Thyroid gland (tissue), 4 donors: Measurements from ENCODE around the gene MTREX. TPM values are rescaled to one million over a fixed set of nuclear protein-coding genes. Genes with fewer than 3 reads are reported as not detected.

ENCODE experiments used
- DNase-seq, 2 donors: peaks; one replicate each; pipeline ENCODE4 v3.0.0-alpha.2; 2019
- H3K27ac ChIP-seq, 3 donors: fragments of 200-600 bp; sonication (generic); 1 replicate in 2 of 3; 2 replicates in 1 of 3; pipeline ENCODE4 v1.5.1; 2016 to 2019; ENCODE audit warnings: mild to moderate bottlenecking in 1 of 3, moderate library complexity in 1 of 3
- H3K27me3 ChIP-seq: fragments of 200-600 bp; sonication (generic); one replicate; pipeline ENCODE4 v1.5.1; 2019
- H3K36me3 ChIP-seq, 2 donors: fragments of 200-600 bp; sonication (generic); one replicate each; pipeline ENCODE4 v1.5.1; 2016 to 2019
- H3K4me1 ChIP-seq, 2 donors: fragments of 200-600 bp; sonication (generic); one replicate each; pipeline ENCODE4 v1.5.1; 2017 to 2019
- H3K4me3 ChIP-seq, 3 donors: fragments of 200-600 bp; sonication (generic); replicated peaks in 1 of 3; 1 replicate in 2 of 3; 2 replicates in 1 of 3; pipeline ENCODE4 v1.5.1; 2016; ENCODE audit warnings: mild to moderate bottlenecking in 1 of 3
- H3K9me3 ChIP-seq: fragments of 200-600 bp; sonication (generic); one replicate; pipeline ENCODE4 v1.5.1; 2017
- POLR2A ChIP-seq, 2 donors: fragments of 450-650 bp; IDR thresholded peaks; one replicate each; pipeline ENCODE4 v1.6.1; 2017; ENCODE audit warnings: antibody characterized with exemption in 2 of 2, mild to moderate bottlenecking in 2 of 2, moderate library complexity in 1 of 2
- WGBS, 2 donors: methylation state at CpG; one replicate each; pipeline ENCODE4 v1.1.5; 2017; 5-methylcytosine and 5-hydroxymethylcytosine counted together
- intact Hi-C: fragments of 100-400 bp; cut with DNase I; formaldehyde crosslinking; loops from one replicate; pipeline ENCODE4 v1.15.1; 2023
- total RNA-seq, 4 donors: library from RNA; depleted of rRNA; stranded (reverse); fragments of >200 nt; gene quantifications; one replicate each; pipeline ENCODE4 v1.2.3, GENCODE V29; 2016
- TF ChIP-seq, protein P1 (sequence below), 6 experiments: fragments of 200-600 bp in 3 of 6; fragments of 450-650 bp in 3 of 6; sonication (generic) in 3 of 6; IDR thresholded peaks; one replicate each; pipeline ENCODE4 v1.5.1; 2016 to 2019; ENCODE audit warnings: antibody characterized with exemption in 6 of 6, mild to moderate bottlenecking in 2 of 6, inconsistent platforms in 1 of 6, moderate library complexity in 1 of 6

The MTREX gene
- total RNA-seq, 4 donors from 2014 or later = 86.3 to 94.4 (median 92.6) TPM

GRCh38 chr5:55391707-55392106 lies 83.9 kb downstream of the MTREX start:
- intact Hi-C loops = no loop called here
- H3K27ac ChIP-seq = no peak overlapping the region
- H3K4me1 ChIP-seq = peaks cover 0 to 7% of the 10 kb centered on the region in 2 donors
- TF ChIP-seq POLR2A (IDR thresholded peaks at IDR 0.05) = no peak
- TF ChIP-seq, protein P1, sequence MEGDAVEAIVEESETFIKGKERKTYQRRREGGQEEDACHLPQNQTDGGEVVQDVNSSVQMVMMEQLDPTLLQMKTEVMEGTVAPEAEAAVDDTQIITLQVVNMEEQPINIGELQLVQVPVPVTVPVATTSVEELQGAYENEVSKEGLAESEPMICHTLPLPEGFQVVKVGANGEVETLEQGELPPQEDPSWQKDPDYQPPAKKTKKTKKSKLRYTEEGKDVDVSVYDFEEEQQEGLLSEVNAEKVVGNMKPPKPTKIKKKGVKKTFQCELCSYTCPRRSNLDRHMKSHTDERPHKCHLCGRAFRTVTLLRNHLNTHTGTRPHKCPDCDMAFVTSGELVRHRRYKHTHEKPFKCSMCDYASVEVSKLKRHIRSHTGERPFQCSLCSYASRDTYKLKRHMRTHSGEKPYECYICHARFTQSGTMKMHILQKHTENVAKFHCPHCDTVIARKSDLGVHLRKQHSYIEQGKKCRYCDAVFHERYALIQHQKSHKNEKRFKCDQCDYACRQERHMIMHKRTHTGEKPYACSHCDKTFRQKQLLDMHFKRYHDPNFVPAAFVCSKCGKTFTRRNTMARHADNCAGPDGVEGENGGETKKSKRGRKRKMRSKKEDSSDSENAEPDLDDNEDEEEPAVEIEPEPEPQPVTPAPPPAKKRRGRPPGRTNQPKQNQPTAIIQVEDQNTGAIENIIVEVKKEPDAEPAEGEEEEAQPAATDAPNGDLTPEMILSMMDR (IDR thresholded peaks at IDR 0.05) = no peak
- 96 to 100% methylated on average over 2 of the region's 2 CpGs for WGBS, 2 donors
- no peaks in the 10 kb centered on the region for H3K9me3 ChIP-seq
- no peak overlapping the region for H3K4me3 ChIP-seq
- no peak for DNase-seq
- H3K27me3 ChIP-seq = no peaks in the 10 kb centered on the region
- H3K36me3 ChIP-seq = peaks cover 0 to 5% of the 10 kb centered on the region in 2 donors

DNA sequence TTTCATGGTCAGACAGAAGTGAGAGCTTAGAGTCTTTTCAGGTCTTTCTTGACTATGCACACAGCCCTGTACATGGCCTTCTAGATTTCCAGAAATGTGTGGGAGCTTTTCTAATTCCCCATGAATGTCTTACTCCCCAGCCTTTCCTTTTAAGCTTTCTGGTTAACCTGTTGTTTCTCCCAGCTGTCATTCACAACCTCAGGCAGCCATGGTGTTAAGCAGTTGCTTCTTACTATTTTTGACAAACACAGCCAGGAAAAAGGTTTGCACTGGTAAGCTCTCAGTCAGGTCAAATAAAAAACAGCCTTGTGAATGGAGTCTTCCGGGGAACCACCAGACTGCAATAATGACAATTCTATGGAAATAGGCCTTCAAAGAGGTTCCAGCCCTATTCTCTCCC lies 84.9 kb downstream of the MTREX start:
- peaks cover 0 to 5% of the 10 kb centered on the region in 2 donors for H3K4me1 ChIP-seq
- no peaks in the 10 kb centered on the region for H3K27me3 ChIP-seq
- no peak for DNase-seq
- TF ChIP-seq POLR2A (IDR thresholded peaks at IDR 0.05) = no peak
- TF ChIP-seq, protein P1 (IDR thresholded peaks at IDR 0.05) = no peak
- intact Hi-C loops = no loop called here
- no peak overlapping the region for H3K27ac ChIP-seq
- peaks cover 0 to 5% of the 10 kb centered on the region in 2 donors for H3K36me3 ChIP-seq
- H3K4me3 ChIP-seq = no peak overlapping the region
- 100% methylated on average over 1 of the region's 1 CpG for WGBS, 2 donors
- no peaks in the 10 kb centered on the region for H3K9me3 ChIP-seq

DNA sequence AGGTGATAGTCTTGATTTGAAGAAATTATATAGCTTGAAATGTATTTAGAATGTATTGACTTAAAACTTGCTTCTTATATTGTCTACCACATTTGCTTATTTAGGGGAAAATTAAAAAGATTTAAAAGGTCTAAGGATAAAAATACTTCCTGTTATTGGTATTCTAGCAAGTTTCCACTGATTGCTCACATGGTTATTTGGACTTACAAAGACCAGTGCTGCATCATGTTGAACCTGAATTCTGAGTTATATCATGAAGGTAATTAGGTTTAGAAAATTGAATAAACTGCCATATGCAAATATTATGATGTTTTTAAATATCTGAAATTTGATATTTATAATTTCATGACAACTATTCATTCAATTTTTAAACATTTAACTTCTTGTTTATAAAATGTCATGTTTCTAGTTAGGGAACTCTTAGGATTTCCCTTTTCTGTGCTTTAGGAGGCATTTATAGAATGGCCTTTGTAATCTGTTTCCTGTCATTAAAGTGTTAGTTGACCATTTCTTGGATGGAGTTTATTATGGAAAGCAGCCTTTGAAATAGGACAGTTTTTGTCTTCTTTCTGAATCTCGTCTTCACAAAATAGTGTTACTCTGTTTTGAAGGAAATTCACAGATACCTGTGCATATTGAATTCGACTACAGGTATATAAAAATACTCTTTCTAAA lies 85.8 kb downstream of the MTREX start:
- Histone ChIP-seq H3K27ac (no peak overlapping the region), H3K36me3 (peaks cover 0 to 5% of the 10 kb centered on the region in 2 donors), H3K27me3 (no peaks in the 10 kb centered on the region), H3K4me3 (no peak overlapping the region), H3K4me1 (no peaks in the 10 kb centered on the region), H3K9me3 (no peaks in the 10 kb centered on the region)
- no peak for DNase-seq
- intact Hi-C loops = no loop called here
- no peak for TF ChIP-seq POLR2A (IDR thresholded peaks at IDR 0.05)
- TF ChIP-seq, protein P1 (IDR thresholded peaks at IDR 0.05) = no peak
- 37 to 43% methylated on average over 2 of the region's 2 CpGs for WGBS, 2 donors

DNA sequence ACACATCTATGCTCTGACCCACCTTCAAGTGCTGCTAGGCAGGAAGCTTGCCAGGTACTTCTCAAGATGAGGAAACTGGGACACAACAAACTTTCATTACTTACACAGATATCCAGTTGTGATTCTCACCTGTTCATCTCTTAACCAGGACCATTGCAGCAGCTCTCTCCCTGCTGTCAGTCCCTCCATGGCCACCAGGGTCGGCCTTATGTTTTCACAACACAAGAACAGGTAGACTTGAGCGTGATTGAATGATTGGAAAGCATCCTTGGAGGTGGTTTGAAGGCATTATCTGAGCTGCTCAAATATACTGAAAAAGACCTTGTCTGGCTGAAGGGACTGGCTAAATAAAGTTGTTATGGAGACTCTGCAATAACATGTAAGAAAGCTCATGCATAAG lies 94.4 kb downstream of the MTREX start:
- no peak for TF ChIP-seq POLR2A (IDR thresholded peaks at IDR 0.05)
- TF ChIP-seq, protein P1 (IDR thresholded peaks at IDR 0.05) = no peak
- peaks cover 6 to 28% of the 10 kb centered on the region in 2 donors for H3K36me3 ChIP-seq
- no peak overlapping the region for H3K4me3 ChIP-seq
- H3K27me3 ChIP-seq = no peaks in the 10 kb centered on the region
- H3K27ac ChIP-seq = no peak overlapping the region
- H3K4me1 ChIP-seq = no peaks in the 10 kb centered on the region
- 43 to 45% methylated on average over 2 of the region's 2 CpGs for WGBS, 2 donors
- no peaks in the 10 kb centered on the region for H3K9me3 ChIP-seq
- intact Hi-C loops = loop anchor here (5.0 kb wide), 1 partner anchor 290 kb away; no protein-coding TSS in a partner anchor
- no peak for DNase-seq

DNA sequence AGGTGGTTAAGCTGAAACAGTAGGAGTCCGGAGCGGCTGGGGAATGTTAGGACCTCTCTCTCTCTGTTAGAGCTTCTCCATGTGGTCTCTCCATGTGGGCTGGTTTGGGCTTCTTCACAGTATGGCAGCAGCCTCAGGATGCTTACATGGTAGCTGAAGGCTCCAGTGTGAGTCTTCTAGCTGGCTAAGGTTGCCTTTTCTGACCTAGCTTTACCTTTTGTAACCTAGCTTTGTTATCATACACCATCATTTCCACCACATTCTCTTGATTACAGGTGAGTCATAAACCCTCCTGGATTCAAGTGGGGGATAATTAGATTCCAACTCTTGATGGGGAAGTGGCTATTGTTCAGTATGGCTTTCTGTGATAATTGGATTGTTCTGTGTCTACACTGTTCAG lies 98.5 kb downstream of the MTREX start:
- no peak for DNase-seq
- Histone ChIP-seq H3K27ac (no peak overlapping the region), H3K4me3 (no peak overlapping the region), H3K36me3 (peaks cover 0 to 27% of the 10 kb centered on the region in 2 donors), H3K9me3 (no peaks in the 10 kb centered on the region), H3K27me3 (no peaks in the 10 kb centered on the region), H3K4me1 (no peaks in the 10 kb centered on the region)
- 90 to 96% methylated on average over 2 of the region's 2 CpGs for WGBS, 2 donors
- intact Hi-C loops = no loop called here
- TF ChIP-seq, protein P1 (IDR thresholded peaks at IDR 0.05) = no peak
- no peak for TF ChIP-seq POLR2A (IDR thresholded peaks at IDR 0.05)
